ENCODE results near the gene C17orf113.

C17orf113 gene

GRCh38 chr17:42067371-42068091 lies 17.1 kb upstream of the C17orf113 start:
- no peaks in the 10 kb centered on the region for H3K36me3 ChIP-seq (ENCODE audit: control insufficient read depth, low read length)
- H3K4me3 ChIP-seq (ENCODE audit: low read length), result no peak overlapping the region
- no peak overlapping the region for H3K27ac ChIP-seq (ENCODE audit: low read depth, low read length)
- no peak overlapping the region for H3K4me2 ChIP-seq (ENCODE audit: low read length)
- H3K79me2 ChIP-seq (ENCODE audit: control insufficient read depth, low read length), result no peaks in the 10 kb centered on the region
- H3K9me2 ChIP-seq (replicated peaks; ENCODE audit: control insufficient read depth, low read length), result no peaks in the 10 kb centered on the region
- H3K4me1 ChIP-seq (ENCODE audit: control insufficient read depth, low read length), result peaks cover 21% of the 10 kb centered on the region
- no peaks in the 10 kb centered on the region for H3F3A ChIP-seq (ENCODE audit: control insufficient read depth, insufficient read depth)
- H3K27me3 ChIP-seq (ENCODE audit: control insufficient read depth, low read length), result peaks cover 39% of the 10 kb centered on the region
- no peaks in the 10 kb centered on the region for H3K9me3 ChIP-seq (ENCODE audit: control insufficient read depth, insufficient read depth, low read length)
- no peaks in the 10 kb centered on the region for H4K20me1 ChIP-seq (ENCODE audit: control insufficient read depth, insufficient read depth, low read depth, low read length)
- TF ChIP-seq EZH2phosphoT487 (IDR thresholded peaks at IDR 0.05; ENCODE audit: borderline replicate concordance, low read length) (no peak), CTCF (IDR thresholded peaks at IDR 0.05; ENCODE audit: low read depth, low read length, poor library complexity, severe bottlenecking) (peak; percentile 100)

- peaks cover 16% of the 10 kb centered on the region for H3K27me3 ChIP-seq (ENCODE audit: control insufficient read depth, low read length)
- no peaks in the 10 kb centered on the region for H3F3A ChIP-seq (ENCODE audit: control insufficient read depth, insufficient read depth)
- no peak for TF ChIP-seq CTCF (IDR thresholded peaks at IDR 0.05; ENCODE audit: low read depth, low read length, poor library complexity, severe bottlenecking)
- no peak for TF ChIP-seq EZH2phosphoT487 (IDR thresholded peaks at IDR 0.05; ENCODE audit: borderline replicate concordance, low read length)
- H4K20me1 ChIP-seq (ENCODE audit: control insufficient read depth, insufficient read depth, low read depth, low read length), result no peaks in the 10 kb centered on the region
- no peaks in the 10 kb centered on the region for H3K9me3 ChIP-seq (ENCODE audit: control insufficient read depth, insufficient read depth, low read length)
- no peaks in the 10 kb centered on the region for H3K79me2 ChIP-seq (ENCODE audit: control insufficient read depth, low read length)
- H3K9me2 ChIP-seq (replicated peaks; ENCODE audit: control insufficient read depth, low read length), result no peaks in the 10 kb centered on the region
- H3K27ac ChIP-seq (ENCODE audit: low read depth, low read length), result no peak overlapping the region
- H3K4me1 ChIP-seq (ENCODE audit: control insufficient read depth, low read length), result peaks cover 12% of the 10 kb centered on the region
- no peaks in the 10 kb centered on the region for H3K36me3 ChIP-seq (ENCODE audit: control insufficient read depth, low read length)
- H3K4me2 ChIP-seq (ENCODE audit: low read length), result no peak overlapping the region
- no peak overlapping the region for H3K4me3 ChIP-seq (ENCODE audit: low read length)
Measured at GRCh38 chr17:42065201-42065600, 14.8 kb upstream of the C17orf113 start.

GRCh38 chr17:42062681-42063080 lies 12.3 kb upstream of the C17orf113 start:
- no peaks in the 10 kb centered on the region for H3K9me3 ChIP-seq (ENCODE audit: control insufficient read depth, insufficient read depth, low read length)
- no peak overlapping the region for H3K27ac ChIP-seq (ENCODE audit: low read depth, low read length)
- H3K27me3 ChIP-seq (ENCODE audit: control insufficient read depth, low read length), result peaks cover 10% of the 10 kb centered on the region
- H4K20me1 ChIP-seq (ENCODE audit: control insufficient read depth, insufficient read depth, low read depth, low read length), result no peaks in the 10 kb centered on the region
- no peaks in the 10 kb centered on the region for H3K79me2 ChIP-seq (ENCODE audit: control insufficient read depth, low read length)
- no peak overlapping the region for H3K4me3 ChIP-seq (ENCODE audit: low read length)
- H3K4me2 ChIP-seq (ENCODE audit: low read length), result no peak overlapping the region
- no peak for TF ChIP-seq EZH2phosphoT487 (IDR thresholded peaks at IDR 0.05; ENCODE audit: borderline replicate concordance, low read length)
- TF ChIP-seq CTCF (IDR thresholded peaks at IDR 0.05; ENCODE audit: low read depth, low read length, poor library complexity, severe bottlenecking), result no peak
- H3F3A ChIP-seq (ENCODE audit: control insufficient read depth, insufficient read depth), result no peaks in the 10 kb centered on the region
- peaks cover 12% of the 10 kb centered on the region for H3K4me1 ChIP-seq (ENCODE audit: control insufficient read depth, low read length)
- no peaks in the 10 kb centered on the region for H3K9me2 ChIP-seq (replicated peaks; ENCODE audit: control insufficient read depth, low read length)
- H3K36me3 ChIP-seq (ENCODE audit: control insufficient read depth, low read length), result no peaks in the 10 kb centered on the region

All from DOHH2 (cell line).